RPMI8226 (cell line): ENCODE results near the gene APOB.
"Not testable (repeated sequence)": the region's sequence is repeated elsewhere in the genome, so short reads cannot be mapped to it uniquely, and the experiment has no call there.

Experiments used
- DNase-seq: peaks from one replicate; pipeline ENCODE4 v3.0.0-alpha.2; 2015

APOB gene

GRCh38 chr2:21033237-21034155, 10.4 kb downstream of the APOB start:
- DNase-seq: no peak

- DNase-seq: no peak
Observed at GRCh38 chr2:21032338-21033236, 11.3 kb downstream of the APOB start.

- DNase-seq: no peak
Observed at GRCh38 chr2:21030983-21031968, 12.6 kb downstream of the APOB start.

GRCh38 chr2:21029519-21029918, 14.4 kb downstream of the APOB start:
- no peak for DNase-seq

GRCh38 chr2:21028951-21029350, 14.9 kb downstream of the APOB start:
- not testable (repeated sequence) for DNase-seq

GRCh38 chr2:21028021-21028947, 15.6 kb downstream of the APOB start:
- DNase-seq: no peak

GRCh38 chr2:21026479-21027282, 17.2 kb downstream of the APOB start:
- DNase-seq: no peak

- no peak for DNase-seq
Observed at GRCh38 chr2:21025690-21026478, 18.0 kb downstream of the APOB start.

- DNase-seq: no peak
Observed at GRCh38 chr2:21024722-21025389, 19.0 kb downstream of the APOB start.

GRCh38 chr2:21024198-21024597, 19.7 kb downstream of the APOB start:
- DNase-seq: no peak

- no peak for DNase-seq
Observed at GRCh38 chr2:21023419-21024181, 20.3 kb downstream of the APOB start.

GRCh38 chr2:21022792-21023367, 21.0 kb downstream of the APOB start:
- DNase-seq: no peak

- DNase-seq: no peak
Observed at GRCh38 chr2:21021430-21021829, 22.4 kb downstream of the APOB start.

- DNase-seq: no peak
Observed at GRCh38 chr2:21020668-21021288, 23.1 kb downstream of the APOB start.

GRCh38 chr2:21020031-21020667, 23.7 kb downstream of the APOB start:
- DNase-seq: no peak

GRCh38 chr2:21019678-21020021, 24.2 kb downstream of the APOB start:
- DNase-seq: no peak
